Mononuclear cell (primary cell): ENCODE results near the gene S100A1. TPM values are rescaled to one million over a fixed set of nuclear protein-coding genes. Genes with fewer than 3 reads are reported as not detected.

Source experiments
- H3K27me3 ChIP-seq: 2 replicates; pipeline ENCODE4 v1.6.0; 2011; ENCODE audit warnings: low read length, control low read depth; ENCODE audit not compliant: insufficient read depth
- H3K4me1 ChIP-seq: 2 replicates; pipeline ENCODE4 v1.5.1; 2011; ENCODE audit warnings: mild to moderate bottlenecking, low read length, control low read depth; ENCODE audit not compliant: insufficient read depth
- H3K4me3 ChIP-seq: 2 replicates; pipeline ENCODE4 v1.5.1; 2011; ENCODE audit warnings: mild to moderate bottlenecking, low read length, moderate library complexity
- H3K9me3 ChIP-seq: 2 replicates; pipeline ENCODE4 v1.5.1; 2011; ENCODE audit warnings: low read depth, mild to moderate bottlenecking, control low read depth, low read length
- total RNA-seq: library from RNA; depleted of rRNA; stranded (reverse); fragments of >200 nt; gene quantifications from one replicate; pipeline ENCODE4 v1.2.3, GENCODE V29; 2012

S100A1 gene
- total RNA-seq, 1 donor: not detected

DNA sequence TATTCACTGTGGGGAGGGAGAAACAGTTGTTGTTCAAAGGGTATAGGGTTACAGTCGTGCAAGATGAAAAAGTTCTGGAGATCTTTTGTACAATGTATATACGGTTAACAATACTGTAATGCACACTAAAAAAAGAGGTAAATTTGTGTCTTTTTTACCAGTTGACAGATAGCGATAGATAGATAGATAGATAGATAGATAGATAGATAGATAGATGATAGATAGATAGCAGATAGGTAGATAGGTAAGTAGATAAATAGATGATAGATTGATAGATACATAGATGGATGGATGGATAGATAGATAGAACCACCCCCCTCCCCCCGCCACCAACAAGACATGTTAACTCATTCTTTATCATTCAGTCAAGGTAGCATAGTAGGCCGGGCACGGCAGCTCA lies 25.5 kb upstream of the S100A1 start:
- H3K27me3 ChIP-seq: no peaks in the 10 kb centered on the region
- no peaks in the 10 kb centered on the region for H3K9me3 ChIP-seq
- peaks cover 29% of the 10 kb centered on the region for H3K4me1 ChIP-seq
- no peak overlapping the region for H3K4me3 ChIP-seq

DNA sequence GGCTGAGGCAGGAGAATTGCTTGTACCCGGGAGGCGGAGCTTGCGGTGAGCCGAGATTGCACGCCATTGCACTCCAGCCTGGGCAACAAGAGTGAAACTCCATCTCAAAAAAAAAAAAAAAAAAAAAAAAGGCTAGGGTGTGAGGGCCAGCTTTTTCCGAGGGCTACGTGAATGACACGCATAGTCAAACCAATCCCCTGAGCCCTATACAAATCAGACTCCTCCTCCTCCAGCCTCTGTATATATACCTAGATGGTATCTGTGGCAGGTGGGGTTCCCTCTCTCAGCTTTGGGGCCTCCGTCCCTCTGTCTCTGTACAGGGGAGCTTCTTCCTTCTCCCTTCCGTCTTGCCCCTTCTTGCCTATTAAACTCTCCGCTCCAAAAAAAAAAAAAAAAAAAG lies 22.0 kb upstream of the S100A1 start:
- peaks cover 23% of the 10 kb centered on the region for H3K4me1 ChIP-seq
- no peak overlapping the region for H3K4me3 ChIP-seq
- H3K9me3 ChIP-seq: no peaks in the 10 kb centered on the region
- H3K27me3 ChIP-seq: no peaks in the 10 kb centered on the region

DNA sequence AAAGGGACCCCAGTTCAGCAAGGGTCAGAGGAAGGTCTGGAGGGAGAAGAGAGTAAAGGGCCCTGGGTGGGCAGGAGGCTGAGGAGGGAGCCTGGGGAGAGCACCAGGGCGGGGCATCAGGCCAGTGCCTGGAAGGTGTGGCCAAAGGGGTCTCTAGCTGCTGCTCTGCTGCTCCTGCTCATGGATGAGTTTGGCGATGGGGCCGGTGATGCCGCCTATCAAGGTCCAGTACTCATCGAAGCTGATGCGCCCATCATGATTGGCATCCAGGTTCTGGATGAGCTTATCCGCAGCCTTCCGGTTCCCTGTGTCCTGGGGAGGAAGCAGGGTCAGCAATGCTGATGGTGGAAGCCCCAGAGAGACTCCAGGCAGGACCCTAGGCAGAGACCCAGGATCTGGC lies 20.9 kb upstream of the S100A1 start:
- peaks cover 21% of the 10 kb centered on the region for H3K4me1 ChIP-seq
- H3K27me3 ChIP-seq: no peaks in the 10 kb centered on the region
- H3K9me3 ChIP-seq: no peaks in the 10 kb centered on the region
- H3K4me3 ChIP-seq: no peak overlapping the region

DNA sequence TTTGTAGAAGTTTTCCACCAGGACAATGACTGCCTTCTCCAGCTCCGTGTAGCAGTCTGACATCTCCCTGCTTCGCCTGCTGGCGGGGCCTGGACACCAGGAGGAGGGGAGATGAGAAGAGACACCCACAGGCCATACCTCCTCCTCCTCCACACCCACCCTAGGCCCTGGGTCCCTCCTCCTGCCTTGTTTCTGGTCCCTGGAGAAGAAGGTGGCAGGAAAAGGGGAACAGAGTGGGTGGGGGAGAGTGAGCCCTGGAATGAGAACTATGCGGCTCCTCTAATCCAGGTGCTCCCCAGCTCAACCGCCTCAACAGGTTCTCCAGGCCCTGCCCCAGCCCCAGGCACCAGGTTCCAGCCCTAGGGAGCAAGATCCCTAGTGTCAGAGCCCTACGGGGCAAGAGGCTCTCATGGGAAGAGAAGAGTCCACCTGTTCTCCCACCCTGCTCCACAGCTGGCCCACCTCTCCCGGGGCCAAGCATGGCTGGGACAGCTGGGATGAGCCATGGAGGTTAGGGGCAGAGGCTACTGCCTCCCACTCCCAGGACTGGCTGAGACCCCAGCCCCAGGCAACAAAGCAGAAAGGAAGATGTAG lies 20.0 kb upstream of the S100A1 start:
- Histone ChIP-seq H3K4me1 (peaks cover 21% of the 10 kb centered on the region), H3K4me3 (no peak overlapping the region), H3K9me3 (no peaks in the 10 kb centered on the region), H3K27me3 (no peaks in the 10 kb centered on the region)

DNA sequence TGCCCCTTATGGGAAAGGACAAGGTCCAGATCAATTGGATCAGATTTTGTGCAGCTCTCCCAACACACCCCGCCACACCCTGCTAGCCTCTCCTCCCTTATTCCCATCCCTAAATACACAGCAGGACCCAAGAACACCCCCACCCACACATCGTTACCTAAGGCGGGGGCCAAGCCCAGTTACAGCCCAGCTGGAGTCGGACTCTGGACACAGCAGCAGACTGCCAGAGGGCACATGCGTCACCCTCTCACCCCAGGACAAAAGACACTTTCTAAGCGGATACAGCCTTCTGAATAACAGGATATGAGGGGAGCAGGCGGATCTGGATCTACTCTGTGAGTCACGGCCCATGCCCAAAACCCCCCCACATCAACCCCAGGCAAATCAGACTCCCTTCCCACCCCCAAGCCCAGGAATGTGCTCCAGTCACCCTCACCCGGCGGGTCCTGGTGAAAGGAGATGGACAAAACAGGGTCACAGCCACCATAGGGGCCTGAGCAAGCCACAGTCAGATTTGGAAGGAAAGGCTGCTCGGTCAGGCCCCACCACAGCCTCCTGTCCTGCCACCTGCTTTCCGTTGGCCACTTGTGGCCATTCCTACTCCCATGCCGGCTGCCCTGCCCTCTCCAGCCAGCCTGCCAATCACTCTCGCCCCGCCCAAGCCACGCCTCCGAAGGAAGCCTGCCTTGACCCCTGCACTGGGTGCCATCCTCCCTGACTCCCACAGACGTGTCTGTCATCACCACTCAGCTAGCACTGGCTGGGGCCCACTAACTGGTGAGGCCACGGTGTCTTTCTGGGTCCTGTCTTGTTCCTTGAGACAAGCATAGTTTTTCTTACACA lies 19.3 kb upstream of the S100A1 start:
- H3K4me1 ChIP-seq: peaks cover 21% of the 10 kb centered on the region
- no peak overlapping the region for H3K4me3 ChIP-seq
- no peaks in the 10 kb centered on the region for H3K9me3 ChIP-seq
- H3K27me3 ChIP-seq: no peaks in the 10 kb centered on the region

DNA sequence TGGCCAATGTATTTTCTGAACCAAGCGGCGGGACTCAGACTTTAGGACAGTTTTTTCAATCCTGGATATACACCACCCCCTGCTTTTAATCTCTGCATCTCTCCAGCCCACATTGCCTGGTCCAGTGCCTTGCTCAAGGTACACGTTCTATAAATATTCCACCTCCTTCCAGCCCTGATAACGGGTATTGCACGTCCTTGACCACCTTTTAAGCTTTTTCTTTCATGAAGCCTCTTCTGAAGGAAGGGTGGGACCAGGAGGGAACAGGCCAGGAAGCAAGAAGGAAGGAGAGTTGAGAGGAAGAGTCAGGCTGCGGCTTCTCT lies 18.7 kb upstream of the S100A1 start:
- Histone ChIP-seq H3K4me3 (no peak overlapping the region), H3K27me3 (no peaks in the 10 kb centered on the region), H3K9me3 (no peaks in the 10 kb centered on the region), H3K4me1 (peaks cover 21% of the 10 kb centered on the region)

DNA sequence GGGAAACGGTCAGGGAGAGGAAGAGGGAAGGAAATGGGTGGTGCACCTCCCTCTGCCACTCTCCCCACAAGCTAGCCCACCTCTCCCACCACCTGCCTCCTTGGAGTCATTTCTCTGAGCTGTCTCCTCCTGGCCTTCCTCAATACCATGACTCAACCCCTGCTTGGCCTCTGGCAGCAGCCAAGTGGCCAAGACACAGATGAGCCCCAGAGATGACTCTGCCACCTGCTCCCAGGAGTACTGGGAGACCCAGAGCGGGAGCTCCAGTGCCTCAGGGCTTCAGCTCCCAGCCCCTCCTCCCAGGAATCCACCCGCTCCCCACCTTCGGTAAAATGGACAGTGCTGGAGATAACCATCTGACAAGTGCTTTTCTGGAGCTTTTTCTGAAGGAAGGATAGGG lies 17.9 kb upstream of the S100A1 start:
- Histone ChIP-seq H3K4me3 (no peak overlapping the region), H3K4me1 (peaks cover 21% of the 10 kb centered on the region), H3K27me3 (no peaks in the 10 kb centered on the region)

DNA sequence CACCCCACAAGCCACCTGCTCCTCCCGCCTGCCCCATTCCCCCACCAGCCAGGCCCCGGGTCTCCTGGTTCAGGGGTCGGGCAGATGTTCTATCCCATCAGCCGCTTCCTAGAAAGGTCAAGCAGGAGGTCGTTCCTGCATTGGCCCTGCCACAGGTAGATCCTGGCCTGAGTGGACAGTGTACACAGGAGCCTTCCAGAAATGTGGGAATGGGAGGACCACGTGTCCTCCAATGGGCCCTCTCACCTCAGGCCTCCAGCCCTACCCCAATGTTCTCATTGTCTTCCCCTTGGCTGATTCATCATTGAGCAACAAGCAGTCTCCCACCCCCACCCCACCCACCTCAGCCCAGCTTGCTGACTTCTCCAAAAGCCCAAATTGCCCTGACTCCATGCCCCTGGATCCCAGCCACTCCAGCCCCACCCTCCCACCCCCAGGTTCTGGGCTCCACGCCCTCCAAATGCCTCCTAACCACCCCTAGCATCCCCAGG lies 17.4 kb upstream of the S100A1 start:
- Histone ChIP-seq H3K4me1 (peaks cover 21% of the 10 kb centered on the region), H3K27me3 (no peaks in the 10 kb centered on the region), H3K9me3 (no peaks in the 10 kb centered on the region), H3K4me3 (no peak overlapping the region)

More for the DNA sequence above, 17.9 kb upstream of the S100A1 start:
- no peaks in the 10 kb centered on the region for H3K9me3 ChIP-seq

DNA sequence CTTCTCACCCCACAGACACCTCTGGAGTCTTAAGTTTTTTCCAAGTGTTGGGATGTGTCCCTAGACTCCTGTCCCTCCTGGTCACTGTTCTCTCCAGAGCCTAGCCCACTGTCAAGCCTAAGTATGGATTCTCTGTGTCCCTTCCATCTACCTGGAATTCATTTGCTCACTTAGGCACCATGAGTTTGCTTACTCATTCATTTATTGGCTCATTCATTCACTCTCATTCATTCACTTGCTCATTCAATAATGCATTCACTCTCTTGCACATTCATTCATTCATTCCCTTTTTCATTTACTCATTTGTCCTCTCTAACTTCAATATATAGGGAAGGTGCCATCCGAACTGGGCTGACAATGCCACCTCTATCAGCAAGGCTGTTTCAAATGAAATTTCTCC lies 16.9 kb upstream of the S100A1 start:
- no peak overlapping the region for H3K4me3 ChIP-seq
- no peaks in the 10 kb centered on the region for H3K9me3 ChIP-seq
- peaks cover 21% of the 10 kb centered on the region for H3K4me1 ChIP-seq
- H3K27me3 ChIP-seq: no peaks in the 10 kb centered on the region

DNA sequence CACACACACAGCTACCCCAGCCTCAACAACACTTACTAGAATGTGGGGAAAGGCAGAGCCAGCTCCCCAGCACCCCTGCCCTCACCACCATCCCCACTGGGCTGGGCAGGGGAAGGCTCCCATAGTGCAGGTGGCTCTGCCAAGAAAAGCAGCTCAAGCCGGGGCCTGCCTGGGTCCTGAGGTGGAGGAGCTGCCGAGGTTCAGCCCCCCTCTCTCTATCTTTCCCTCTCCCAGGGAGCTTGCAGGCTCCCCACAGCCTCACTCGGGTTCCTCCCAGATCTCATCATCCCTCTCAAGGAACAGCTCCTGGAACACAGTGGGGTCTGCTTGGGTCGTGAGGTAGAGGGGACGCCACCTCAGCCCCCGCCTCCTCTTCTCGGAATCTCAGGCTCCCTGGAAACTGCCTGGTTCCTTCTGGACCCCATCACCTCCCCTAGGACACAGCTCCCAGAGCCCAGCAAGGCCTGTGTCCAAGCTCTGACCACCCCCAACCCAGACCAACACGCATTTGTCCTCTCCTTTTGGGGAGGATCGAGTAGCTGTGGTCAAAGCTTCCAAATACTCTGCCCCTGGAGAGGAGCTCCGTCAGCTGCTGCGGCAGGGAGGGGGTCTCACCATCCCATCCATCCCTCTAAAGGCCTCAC lies 16.0 kb upstream of the S100A1 start:
- Histone ChIP-seq H3K9me3 (no peaks in the 10 kb centered on the region), H3K4me1 (peaks cover 29% of the 10 kb centered on the region), H3K27me3 (no peaks in the 10 kb centered on the region), H3K4me3 (no peak overlapping the region)

DNA sequence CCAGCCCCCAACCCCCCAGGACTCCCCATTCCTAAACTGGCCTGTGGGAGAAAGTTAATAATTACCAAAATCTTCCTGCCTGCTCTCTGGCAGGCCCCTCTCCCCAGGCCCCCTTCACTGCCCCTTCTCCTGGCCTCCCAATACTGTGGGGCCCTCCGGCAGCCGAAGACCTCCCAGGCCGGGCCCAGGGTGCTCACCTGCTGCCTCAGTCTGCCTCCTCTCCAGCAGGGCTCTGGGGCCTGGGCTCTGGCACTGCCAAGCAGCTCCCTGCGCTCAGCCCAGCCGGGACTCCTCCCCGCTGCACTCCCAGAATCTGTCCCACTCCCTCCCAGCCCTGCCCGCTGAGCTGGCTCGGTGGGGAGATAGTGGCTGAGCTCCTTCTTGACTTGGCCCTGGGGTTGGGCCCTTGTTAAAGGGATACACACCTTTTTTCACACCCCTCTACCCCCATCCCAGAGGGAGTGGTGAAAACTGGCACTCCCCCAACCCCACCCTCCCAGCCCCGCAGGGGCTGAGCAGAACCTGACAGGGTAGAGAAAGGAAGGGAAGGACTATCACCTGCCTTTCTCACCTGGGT lies 15.4 kb upstream of the S100A1 start, which contains the start of gene S100A16:
Gene S100A16 (minus strand): TSS at position 383 of the 577 bp plus-strand sequence. CDS start 4,986 bp downstream, outside the sequence.
- Histone ChIP-seq H3K4me1 (peaks cover 35% of the 10 kb centered on the region), H3K9me3 (no peaks in the 10 kb centered on the region), H3K4me3 (no peak within 1 kb of the TSS), H3K27me3 (no peaks in the 10 kb centered on the region)

DNA sequence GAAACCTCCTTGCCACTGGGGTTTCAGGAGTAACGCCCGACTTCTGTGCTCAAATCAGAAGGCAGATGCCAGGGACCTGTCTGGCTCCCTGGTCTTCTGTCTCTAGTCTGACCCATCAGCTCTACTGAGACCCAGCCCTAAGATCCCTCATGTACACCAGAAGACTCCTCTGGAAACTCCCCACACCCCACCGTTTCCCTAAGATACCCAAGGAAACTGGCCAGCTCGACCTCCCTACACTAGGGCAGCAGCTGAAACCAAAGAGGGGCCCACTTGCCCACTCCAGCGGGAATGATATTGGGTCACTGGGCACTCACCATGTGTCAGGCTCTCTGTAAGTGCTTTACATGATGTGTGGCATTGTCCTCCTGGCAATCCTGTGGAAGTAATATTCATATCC lies 14.8 kb upstream of the S100A1 start:
- peaks cover 38% of the 10 kb centered on the region for H3K4me1 ChIP-seq
- no peaks in the 10 kb centered on the region for H3K27me3 ChIP-seq
- H3K4me3 ChIP-seq: no peak overlapping the region
- no peaks in the 10 kb centered on the region for H3K9me3 ChIP-seq

DNA sequence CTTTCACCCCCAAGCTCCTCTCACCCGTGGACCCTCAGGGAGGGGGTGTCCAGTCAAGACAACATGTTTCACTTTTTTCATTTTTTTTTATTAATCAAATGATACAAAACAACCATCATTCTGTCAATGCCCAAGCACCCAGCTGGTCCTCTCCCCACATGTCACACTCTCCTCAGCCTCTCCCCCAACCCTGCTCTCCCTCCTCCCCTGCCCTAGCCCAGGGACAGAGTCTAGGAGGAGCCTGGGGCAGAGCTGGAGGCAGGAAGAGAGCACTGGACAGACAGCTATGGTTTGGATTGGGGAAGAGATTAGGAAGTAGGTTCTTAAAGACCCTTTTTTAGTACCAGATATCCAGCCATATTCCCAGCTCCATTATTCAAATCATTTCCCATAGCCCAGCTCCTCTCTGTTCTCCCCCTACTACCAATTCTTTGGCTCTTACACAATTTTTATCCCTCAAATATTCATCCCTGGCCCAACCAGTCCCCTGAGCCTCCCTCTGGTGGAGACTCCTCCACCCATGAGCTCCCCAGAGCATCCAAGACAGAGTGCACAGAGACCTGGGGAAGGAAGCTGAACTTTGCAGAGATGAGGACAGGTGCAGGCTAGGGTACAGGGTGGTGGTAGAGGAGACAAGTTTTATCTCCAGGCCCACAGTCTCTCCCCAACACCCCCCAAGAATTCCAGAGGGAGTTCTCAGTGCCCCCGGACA lies 13.9 kb upstream of the S100A1 start:
- H3K4me1 ChIP-seq: peaks cover 38% of the 10 kb centered on the region
- no peaks in the 10 kb centered on the region for H3K27me3 ChIP-seq
- H3K4me3 ChIP-seq: no peak overlapping the region
- H3K9me3 ChIP-seq: no peaks in the 10 kb centered on the region

DNA sequence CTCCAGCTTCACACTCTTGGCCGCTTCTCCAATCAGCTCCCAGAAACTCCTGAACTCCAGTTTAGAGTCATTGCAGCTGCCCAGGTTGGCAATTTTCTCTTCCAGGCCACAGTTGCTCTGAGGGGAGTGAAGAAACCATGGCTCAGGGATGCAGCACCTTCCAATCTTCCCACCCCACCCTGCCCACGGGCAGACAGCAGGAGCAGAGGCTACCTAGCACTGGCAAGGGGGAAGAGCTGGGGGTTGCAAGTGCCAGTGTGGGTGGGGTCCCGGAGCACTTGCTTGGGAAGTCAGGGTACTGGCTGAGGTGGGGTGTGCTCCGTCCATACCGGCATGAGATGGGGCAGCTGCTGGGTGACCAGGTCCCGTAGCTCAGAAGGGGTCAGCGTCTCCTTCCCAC lies 13.3 kb upstream of the S100A1 start:
- H3K4me3 ChIP-seq: no peak overlapping the region
- no peaks in the 10 kb centered on the region for H3K9me3 ChIP-seq
- no peaks in the 10 kb centered on the region for H3K27me3 ChIP-seq
- H3K4me1 ChIP-seq: peaks cover 34% of the 10 kb centered on the region

DNA sequence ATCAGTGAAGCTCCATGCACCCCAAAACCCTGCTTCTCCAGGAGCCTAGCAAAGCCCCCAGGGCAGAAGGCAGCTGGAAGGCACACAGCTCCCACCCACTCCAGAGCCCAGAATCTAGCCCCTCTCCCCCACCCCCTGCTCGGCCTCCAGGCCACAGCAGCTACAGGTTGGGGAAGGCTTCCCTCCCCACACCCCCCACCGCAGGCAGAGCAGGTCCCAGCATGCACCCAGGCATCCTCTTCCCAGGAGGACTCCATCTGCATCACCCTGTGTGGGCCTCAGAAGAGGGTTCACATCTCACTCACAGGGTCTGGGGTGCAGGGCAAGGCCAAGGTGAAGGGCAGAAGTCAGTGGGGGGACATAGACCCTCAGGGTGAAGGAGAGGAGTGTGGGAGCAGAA lies 12.8 kb upstream of the S100A1 start:
- Histone ChIP-seq H3K4me1 (peaks cover 29% of the 10 kb centered on the region), H3K27me3 (no peaks in the 10 kb centered on the region), H3K9me3 (no peaks in the 10 kb centered on the region), H3K4me3 (no peak overlapping the region)
